ENCODE measurements around the gene CCNB1IP1. TPM values are rescaled to one million over a fixed set of nuclear protein-coding genes. Genes with fewer than 3 reads are reported as not detected.

Gene CCNB1IP1
- total RNA-seq, 3 donors from 2014 or later (not counting 1 experiment from before 2014, with no cell fraction given): 20.8 to 21.5 (median 21.2) TPM

- Histone ChIP-seq H3K4me3 (ENCODE audit: low read length) (no peak overlapping the region), H3K27ac (ENCODE audit: low read length) (no peak overlapping the region), H3K4me1 (ENCODE audit: control insufficient read depth, insufficient read depth, low read length) (peaks cover 6% of the 10 kb centered on the region), H3K27me3 (ENCODE audit: control insufficient read depth, insufficient read depth, low read length) (no peaks in the 10 kb centered on the region), H3K9me3 (ENCODE audit: control insufficient read depth, insufficient read depth, low read length) (no peaks in the 10 kb centered on the region), H3K36me3 (ENCODE audit: control insufficient read depth, insufficient read depth, low read length) (peaks cover 8% of the 10 kb centered on the region)
- TF ChIP-seq CTCF (IDR thresholded peaks at IDR 0.05): no peak
- DNase-seq (no peak), ATAC-seq (no peak)
- Mint-ChIP-seq H3K27ac (peak overlapping the region; percentile 97 to 99), H3K4me1 (peaks cover 14 to 22% of the 10 kb centered on the region in 2 donors), H3K9me3 (no peaks in the 10 kb centered on the region), H3K27me3 (ENCODE audit: low read depth in 2 of 2) (no peaks in the 10 kb centered on the region), H3K4me3 (no peak overlapping the region), H3K36me3 (no peaks in the 10 kb centered on the region)
- WGBS (ENCODE audit: insufficient coverage): 94% methylated on average over 1 of the region's 1 CpG
- intact Hi-C loops (cut with micrococcal nuclease): no loop called here
Observed at GRCh38 chr14:20345366-20345765, 12.3 kb upstream of the CCNB1IP1 start.

- Mint-ChIP-seq H3K27ac (peak overlapping the region; percentile 97 to 99), H3K4me3 (peak overlapping the region; percentile 96), H3K9me3 (no peaks in the 10 kb centered on the region), H3K36me3 (no peaks in the 10 kb centered on the region), H3K4me1 (peaks cover 14 to 22% of the 10 kb centered on the region in 2 donors), H3K27me3 (ENCODE audit: low read depth in 2 of 2) (no peaks in the 10 kb centered on the region)
- intact Hi-C loops (cut with micrococcal nuclease): loop anchor here (1.0 to 5.0 kb wide), 6 partner anchors 11 to 339 kb away; partner anchors contain the start of genes APEX1 and CCNB1IP1
- H3K36me3 ChIP-seq (ENCODE audit: control insufficient read depth, insufficient read depth, low read length): peaks cover 7% of the 10 kb centered on the region
- H3K4me3 ChIP-seq (ENCODE audit: low read length): peak overlapping the region; percentile 94
- no peaks in the 10 kb centered on the region for H3K9me3 ChIP-seq (ENCODE audit: control insufficient read depth, insufficient read depth, low read length)
- ATAC-seq (no peak), DNase-seq (no peak)
- WGBS (ENCODE audit: insufficient coverage): 0% methylated on average over 2 of the region's 3 CpGs
- peak overlapping the region; percentile 90 for H3K27ac ChIP-seq (ENCODE audit: low read length)
- H3K27me3 ChIP-seq (ENCODE audit: control insufficient read depth, insufficient read depth, low read length): no peaks in the 10 kb centered on the region
- peaks cover 6% of the 10 kb centered on the region for H3K4me1 ChIP-seq (ENCODE audit: control insufficient read depth, insufficient read depth, low read length)
- no peak for TF ChIP-seq CTCF (IDR thresholded peaks at IDR 0.05)
Observed at GRCh38 chr14:20343862-20344220, 10.8 kb upstream of the CCNB1IP1 start.

GRCh38 chr14:20343092-20343861, 10.2 kb upstream of the CCNB1IP1 start, which contains the start of gene PARP2:
Gene PARP2 (plus strand): TSS chr14:20343635. CDS start chr14:20343642, 7 bp downstream.
- no peaks in the 10 kb centered on the region for H3K36me3 Mint-ChIP-seq
- peak within 1 kb of the TSS; percentile 96 for H3K4me3 Mint-ChIP-seq
- TF ChIP-seq CTCF (IDR thresholded peaks at IDR 0.05): no peak
- ATAC-seq: peak; percentile 80 to 90 (median 82)
- no peaks in the 10 kb centered on the region for H3K9me3 Mint-ChIP-seq
- Histone ChIP-seq H3K9me3 (ENCODE audit: control insufficient read depth, insufficient read depth, low read length) (no peaks in the 10 kb centered on the region), H3K27ac (ENCODE audit: low read length) (peak within 1 kb of the TSS; percentile 90), H3K36me3 (ENCODE audit: control insufficient read depth, insufficient read depth, low read length) (peaks cover 7% of the 10 kb centered on the region), H3K4me1 (ENCODE audit: control insufficient read depth, insufficient read depth, low read length) (peaks cover 6% of the 10 kb centered on the region), H3K27me3 (ENCODE audit: control insufficient read depth, insufficient read depth, low read length) (no peaks in the 10 kb centered on the region), H3K4me3 (ENCODE audit: low read length) (peak within 1 kb of the TSS; percentile 94)
- peak within 1 kb of the TSS; percentile 97 to 99 for H3K27ac Mint-ChIP-seq
- peaks cover 14 to 22% of the 10 kb centered on the region in 2 donors for H3K4me1 Mint-ChIP-seq
- WGBS (ENCODE audit: insufficient coverage): under 1% methylated on average over 50 of the region's 50 CpGs
- H3K27me3 Mint-ChIP-seq (ENCODE audit: low read depth in 2 of 2): no peaks in the 10 kb centered on the region
- intact Hi-C loops (cut with micrococcal nuclease): loop anchor here (1.0 to 5.0 kb wide), 6 partner anchors 10 to 340 kb away; partner anchors contain the start of genes APEX1 and CCNB1IP1
- peak; percentile 83 to 97 for DNase-seq
